ENCODE data around the gene MYOM1.

Gene MYOM1

DNA sequence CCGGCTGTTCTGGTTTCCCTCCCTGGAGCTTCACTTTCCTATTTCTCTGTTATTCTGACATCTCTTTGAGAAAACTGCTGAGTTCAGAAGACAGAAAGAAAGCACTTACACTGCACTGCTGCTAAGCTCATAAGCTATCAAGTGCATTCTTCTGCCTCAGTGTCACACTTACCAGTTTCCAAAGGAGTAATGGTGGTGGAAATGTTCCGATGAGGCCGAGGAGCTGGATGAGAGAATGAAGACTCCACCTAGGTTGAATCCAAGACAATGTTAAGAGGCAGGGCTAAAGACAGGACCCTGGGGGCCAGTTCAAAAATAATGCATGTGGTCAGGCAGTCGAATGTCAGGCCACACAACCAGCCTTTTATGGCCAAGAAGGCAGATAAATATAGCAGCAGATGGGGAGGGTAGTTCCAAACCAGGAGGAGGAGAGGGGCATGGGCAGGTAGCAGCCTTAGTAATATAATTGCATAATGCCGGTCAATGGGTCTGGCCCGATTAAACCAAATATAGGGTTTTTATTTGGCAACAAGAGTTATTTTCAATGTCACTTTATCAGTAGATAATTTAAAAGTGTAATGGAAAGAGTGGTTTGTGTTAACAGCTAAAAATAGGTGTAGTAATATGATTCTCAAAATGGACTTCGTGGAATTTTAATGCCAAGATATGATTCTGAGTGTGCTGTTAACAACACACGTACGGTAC, at the start of gene MYOM1:
MYOM1 (minus strand) TSS at position 338 of the 705 bp plus-strand sequence. CDS start 4,745 bp downstream, outside the sequence.
- DNase-seq: no peak

DNA sequence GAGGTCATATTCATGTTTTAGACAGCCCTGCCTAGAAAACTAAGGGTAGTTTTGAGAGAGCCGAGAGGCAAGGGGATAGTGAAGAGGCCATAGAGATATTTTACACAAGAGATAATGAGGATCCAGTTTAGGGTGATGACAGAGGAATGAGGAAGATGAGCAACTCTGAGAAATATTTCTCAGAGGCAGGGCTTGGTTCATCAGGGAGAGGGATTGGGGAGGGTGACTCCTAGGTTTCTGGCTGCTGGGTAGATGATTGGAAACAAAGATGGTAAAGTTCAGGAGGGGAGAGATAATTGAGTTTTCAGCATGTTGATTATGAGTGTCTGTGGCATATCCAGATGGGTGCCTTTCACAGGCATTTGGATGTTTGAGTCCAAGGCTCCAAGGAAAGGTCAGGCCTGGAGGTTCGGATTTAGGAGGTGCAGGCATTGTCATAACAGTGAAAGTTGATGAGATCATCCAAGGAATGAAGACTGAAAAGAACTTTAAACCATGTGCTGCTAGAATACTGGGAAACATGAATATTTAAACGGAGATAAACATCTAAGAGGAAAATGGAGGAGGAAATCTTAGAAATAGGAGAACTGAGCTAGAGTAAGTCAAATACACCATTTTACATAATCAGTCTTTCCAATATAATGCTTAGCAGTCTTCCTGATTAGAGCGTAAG, 49.6 kb upstream of the MYOM1 start:
- no peak for DNase-seq

DNA sequence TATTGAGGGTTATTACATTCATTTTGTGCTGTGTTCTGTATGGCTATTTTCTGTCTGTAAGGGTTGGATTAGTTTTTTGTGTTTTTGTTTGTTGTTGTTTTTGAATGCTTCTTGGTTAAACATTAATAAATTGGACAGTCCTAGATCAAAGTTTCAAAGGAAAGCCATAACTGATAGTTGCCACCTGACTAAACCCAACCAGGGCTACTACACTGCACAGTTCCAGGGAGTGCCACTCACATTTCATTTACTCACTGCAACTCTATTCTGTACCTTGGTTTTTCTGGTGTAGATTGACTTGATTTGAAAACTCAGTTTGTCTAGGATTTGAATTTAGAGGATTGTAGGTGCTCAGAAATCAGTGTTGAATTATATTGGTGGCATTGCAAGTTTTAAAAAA, 48.5 kb upstream of the MYOM1 start:
- DNase-seq: no peak

DNA sequence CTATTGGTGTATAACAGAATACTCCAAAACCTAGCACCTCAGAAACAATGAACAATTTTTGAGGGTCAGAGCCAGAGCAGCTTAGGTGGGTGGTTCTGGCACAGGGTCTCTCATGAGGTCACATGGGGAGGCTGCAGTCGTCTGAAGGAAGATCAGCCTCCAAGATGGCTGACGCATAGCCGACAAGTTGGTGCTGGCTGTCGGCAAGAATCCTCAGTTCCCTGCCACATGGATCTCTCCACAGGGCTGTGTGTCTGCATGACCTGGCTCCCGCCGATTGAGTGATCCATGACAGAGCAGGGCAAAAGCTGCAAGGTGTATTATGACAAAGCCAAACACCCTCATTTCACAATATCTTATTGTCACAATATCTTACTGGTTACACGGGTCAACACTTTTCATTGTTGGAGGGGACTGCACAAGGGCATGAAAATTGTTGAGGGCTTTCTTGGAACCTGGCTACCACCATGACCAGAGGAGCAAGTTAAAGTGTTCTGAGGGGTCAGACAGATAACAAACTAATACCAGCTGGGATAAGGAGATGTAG, 46.4 kb upstream of the MYOM1 start:
- DNase-seq: no peak

DNA sequence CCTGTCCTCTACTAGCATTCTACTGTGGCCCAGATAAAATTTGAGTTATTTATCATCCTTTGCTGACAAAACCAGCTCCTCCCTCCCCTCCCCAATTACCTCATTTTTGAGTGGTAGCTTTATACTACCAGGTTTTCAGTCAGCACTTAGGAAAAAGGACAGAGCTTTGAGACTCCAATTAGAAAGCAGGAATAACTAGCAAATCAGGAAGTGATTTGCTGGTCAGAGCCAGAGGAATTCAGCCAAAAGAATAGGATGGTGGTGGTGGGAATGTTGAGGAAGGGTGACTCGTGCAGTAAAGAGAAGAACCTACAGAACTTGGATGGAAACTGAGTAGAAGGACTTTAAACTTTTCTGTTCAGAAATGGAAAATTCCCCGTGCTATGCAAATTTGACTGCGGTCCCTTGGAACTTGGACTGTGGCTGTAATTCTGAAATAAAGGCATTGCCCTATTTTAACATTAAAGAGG, 45.8 kb upstream of the MYOM1 start:
- DNase-seq: no peak

DNA sequence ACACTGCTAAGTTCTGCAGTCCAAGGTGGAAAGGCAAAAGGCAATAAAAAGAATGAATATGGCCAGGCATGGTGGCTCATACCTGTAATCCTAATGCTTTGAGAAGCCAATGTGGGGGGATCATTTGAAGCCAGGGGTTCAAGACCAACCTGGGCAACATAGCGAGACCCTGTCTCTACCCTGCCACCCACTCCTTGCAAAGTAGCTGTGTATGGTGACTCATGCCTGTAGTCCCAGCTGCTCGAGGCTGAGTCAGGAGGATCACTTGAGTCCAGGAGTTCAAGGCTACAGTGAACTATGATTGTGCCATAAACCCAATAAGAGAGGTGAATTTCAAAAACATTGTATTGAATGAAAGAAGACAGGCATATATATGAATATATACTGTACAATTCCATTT, 44.6 kb upstream of the MYOM1 start:
- no peak for DNase-seq

DNA sequence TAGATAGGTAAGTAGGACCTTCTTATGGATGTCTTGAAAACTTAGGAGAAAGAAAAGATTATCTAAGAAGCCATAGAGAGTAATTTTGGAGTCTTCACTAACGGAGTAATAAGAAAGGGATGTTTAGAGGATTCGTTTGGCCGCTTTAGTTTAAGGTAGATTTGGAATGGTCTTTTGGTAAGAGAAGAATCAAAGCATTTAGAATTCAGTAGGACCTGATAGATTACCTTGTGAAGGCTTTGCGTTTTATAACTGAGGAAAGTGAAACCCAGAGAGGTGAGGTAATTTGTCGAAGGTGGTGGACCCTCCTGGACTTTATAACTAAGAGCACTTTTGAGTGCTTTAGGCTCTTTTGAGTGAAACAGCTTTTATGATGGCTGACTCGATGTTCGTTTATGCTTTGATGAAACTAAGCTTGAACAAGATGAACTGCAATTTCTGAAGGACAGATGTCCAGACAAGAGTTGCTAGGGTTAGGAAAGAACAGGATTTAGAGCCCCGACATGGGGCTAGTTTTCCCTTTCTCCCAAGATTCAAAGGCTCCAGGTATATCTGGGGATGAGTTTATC, 43.4 kb upstream of the MYOM1 start:
- no peak for DNase-seq

DNA sequence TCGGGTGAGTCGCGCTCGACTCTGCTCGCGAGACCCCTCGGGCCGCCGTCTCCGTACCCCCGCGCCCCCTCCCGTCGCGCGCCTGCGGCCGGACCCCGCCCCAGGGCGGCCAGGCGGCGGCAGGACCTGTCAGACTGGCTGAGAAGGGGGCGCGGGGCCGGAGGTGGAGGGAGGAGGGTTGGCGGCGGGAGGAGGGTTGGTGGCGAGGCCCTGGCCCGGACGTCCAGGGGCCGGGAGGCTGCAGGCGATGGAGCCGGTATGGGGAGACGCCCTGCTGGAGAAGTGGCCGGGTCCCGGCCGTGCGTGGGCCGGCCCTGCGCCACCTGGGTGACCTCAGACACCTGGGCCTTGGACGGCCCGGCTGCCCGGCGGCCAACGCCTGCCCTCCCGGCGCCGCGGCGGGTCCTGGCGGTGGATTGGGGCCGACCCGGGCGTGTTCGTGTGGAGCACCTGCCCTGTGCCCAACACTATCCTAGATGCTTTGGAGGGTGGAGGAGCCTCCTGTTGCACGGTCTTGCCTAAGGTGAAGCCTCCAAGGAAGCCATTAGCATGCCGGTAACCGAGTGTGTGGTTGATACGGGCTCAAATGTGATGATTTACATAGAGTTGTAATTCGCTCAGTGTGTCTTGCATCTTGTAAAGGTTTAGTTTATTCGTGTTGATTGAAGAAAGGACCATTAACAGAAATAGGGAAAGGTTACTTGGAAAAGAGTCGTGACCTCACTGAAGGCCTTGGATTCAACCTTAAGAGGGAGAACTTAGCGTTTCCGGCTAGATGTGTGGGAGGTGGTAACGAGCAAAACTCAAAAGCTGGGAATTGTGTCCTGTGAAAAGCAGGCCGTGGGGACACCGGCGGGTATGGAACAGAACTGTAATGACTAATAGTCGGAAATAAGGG, 42.7 kb upstream of the MYOM1 start:
- DNase-seq: peak; percentile 51

DNA sequence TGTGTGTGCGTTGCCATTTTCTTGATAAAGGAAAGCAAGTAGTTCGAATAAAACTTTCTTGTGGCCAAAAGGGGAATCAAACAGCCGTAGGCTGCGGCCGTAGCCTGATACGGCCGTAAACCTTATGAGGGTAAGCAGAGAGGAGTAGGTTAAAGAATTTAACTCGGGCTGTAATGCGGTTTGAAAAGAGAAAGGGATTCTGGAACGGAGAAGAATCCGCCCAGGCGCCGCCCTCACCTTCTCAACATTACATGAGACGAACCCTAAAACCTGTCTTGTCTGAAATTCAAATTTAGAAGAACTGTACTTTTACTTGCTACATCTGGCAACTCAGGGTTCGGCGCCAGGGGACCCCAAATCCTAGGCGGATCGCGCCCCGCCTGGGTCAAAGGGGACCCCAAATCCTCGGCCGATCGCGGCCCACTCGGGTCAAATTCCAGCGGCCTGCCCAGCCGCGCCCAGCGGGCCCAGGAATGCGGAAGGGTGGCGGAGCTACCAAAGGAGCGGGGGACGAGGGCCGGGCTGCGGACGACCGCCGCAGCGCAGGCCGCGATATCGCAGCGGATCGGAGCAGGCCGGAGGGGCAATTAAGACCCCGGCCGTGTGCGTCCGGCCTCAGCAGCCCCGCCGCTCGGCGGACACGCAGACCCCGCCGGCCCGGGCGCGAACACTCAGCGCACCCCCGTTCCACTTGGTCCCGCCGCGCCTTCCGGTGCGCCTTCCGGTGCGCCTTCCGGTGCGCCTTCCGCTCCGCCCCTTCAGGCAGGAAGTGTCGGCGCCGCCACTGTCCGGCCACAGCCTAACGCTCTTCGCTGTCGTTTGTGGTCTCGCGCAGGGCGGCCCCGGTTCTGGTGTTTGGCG, 41.8 kb upstream of the MYOM1 start, which contains the start of gene MYL12B:
MYL12B (plus strand) TSS at position 761 of the 861 bp plus-strand sequence. CDS start 10,766 bp downstream, outside the sequence.
- peak; percentile 89 for DNase-seq

DNA sequence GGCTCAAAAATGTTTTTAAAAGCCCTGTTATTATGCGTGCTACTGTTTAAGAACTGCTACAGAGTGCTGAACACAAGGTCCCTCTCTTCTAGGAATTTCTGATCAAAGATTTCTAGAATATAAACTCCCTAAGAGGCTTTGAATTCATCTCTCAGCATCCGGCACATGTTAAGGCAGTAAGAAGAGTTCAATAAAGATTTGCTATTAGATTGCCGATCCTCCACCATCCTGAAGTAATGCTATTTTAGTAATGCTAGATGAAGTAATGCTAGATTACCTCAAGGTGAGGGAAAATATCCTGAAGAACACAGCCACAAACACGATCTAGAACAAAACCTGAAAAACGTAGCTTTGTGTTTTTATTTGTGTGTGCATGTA, 41.2 kb upstream of the MYOM1 start:
- DNase-seq: no peak

DNA sequence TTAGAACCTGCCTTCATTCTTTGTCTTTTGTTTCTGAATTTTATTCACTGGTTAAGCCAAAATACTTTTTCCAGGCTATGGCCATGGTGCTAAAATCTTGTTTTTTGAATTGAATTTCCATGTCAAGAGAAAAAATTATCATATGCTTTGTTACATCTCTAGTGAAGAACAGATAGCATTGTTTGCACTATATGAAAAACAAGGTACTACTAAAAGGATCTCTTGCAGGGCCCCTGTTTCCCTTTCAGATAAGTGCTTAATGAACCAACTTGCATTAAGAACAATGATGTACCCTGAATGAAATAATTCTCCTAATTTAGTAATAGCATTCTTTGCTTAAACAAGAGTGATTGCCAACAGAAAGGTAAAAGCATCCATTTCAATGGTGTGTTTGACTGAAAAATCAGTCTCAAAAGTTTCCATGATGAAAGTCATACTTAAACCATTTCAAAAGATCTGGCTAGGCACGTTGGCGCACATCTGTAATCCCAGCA, 37.9 kb upstream of the MYOM1 start:
- DNase-seq: no peak

DNA sequence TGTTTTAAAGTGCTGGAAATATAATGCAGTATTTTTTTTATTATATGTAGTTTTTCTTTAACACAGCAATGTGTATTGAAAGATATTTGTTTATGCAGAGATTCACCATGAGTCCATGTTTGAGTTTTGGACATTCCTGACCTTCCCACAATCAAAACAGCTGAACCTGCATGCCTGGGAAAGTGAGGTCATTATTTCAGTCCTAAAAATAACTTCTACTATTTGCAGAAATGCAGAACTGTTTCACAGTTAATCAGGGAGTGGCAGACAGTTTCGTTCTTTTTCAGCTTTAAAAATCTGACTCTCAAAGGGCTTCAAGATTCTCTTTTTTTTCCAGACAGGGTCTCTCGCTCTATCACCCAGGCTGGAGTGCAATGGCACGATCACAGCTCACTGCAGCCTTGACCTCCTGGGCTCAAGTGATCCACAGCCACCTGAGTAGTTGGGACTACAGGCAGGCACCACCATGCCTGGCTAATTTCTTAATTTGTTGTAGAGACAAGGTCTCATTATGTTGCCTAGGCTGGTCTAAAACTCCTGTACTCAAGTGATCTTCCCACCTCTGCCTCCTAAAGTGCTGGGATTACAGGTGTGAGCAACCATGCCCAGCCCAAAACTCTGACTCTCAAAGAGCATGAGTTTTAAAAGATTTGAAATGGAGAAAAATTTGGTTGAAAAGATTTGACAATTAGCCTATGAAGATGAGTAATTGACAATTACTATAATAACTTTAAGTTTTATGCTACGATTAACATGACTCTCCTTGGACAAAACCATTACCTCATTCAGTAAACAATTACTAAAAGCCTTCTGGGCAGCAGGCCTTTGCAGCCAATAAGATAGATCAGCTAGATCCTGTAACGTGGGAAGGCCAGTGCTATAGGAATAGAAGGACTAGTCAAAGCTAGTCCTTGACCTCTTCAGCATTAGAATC, 37.2 kb upstream of the MYOM1 start:
- DNase-seq: no peak

DNA sequence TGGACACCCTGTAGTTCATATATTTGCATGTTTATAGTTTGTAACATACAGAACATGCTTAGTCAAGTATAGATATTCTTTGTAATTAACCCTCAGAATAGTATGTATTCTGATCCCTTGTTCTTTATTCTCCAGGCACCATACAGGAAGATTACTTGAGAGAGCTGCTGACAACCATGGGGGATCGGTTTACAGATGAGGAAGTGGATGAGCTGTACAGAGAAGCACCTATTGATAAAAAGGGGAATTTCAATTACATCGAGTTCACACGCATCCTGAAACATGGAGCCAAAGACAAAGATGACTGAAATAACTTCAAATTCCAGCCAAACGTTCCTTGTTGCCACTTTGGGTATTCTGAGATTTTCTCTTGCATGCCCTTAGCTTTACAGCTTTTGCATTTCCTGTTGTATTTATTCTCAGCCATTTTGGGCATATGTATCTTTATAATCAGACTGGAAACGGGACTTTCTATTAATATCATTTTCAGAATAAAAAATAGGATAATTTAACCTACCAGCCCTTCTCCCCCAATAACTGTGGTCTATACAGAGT, 35.9 kb upstream of the MYOM1 start:
- DNase-seq: no peak

DNA sequence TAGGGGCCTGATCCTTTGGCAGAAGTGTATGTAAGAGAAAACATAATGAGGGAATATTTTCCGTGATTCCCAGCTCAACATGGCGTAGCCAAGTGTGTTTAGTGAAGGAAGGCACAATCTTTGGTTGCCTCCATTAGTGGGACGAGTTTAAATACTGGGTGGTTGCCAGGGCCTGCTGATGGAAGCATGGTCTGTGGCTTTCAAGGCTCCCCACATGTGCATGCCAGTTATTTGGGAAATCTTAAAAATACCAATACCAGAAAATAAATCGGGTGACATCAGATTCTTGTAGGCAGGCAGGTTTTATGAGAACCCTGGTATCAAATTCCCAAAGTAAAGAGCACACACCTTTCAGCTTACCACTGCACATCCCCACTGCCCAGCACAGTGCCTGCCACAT, 35.0 kb upstream of the MYOM1 start:
- no peak for DNase-seq

DNA sequence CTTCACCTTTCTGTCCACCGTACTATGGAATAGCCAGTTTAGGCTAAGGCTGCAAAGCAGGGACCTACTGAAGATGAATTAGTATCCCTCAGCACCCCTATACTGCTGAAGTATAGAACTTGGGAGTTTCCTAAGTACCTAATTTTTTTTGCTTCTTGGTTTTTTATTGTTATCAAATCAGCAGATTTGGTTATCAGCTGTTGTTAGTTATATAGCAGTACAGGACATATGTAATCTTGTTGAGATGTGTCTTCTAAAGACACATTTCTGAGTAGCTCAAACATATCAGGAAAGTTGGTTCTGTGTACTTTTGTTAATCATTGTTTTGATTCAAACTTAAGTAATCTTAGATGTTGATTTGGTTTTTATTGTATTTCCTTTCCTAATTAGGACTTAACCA, 33.1 kb upstream of the MYOM1 start:
- no peak for DNase-seq

DNA sequence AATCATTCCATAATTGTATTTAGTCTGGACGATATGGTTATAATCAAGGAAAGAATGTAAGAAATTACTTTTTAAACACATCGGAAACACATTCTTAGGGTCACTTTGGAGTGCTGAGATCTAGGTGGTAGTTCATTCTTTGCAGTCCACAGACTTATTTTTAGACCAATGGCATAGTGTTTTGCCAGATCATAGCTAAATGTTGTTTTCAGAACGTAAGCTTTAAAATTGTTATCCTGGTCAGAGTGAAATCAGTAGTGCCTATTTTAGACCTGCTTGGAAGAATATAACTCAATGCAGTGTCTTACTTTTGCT, 32.2 kb upstream of the MYOM1 start:
- DNase-seq: no peak

DNA sequence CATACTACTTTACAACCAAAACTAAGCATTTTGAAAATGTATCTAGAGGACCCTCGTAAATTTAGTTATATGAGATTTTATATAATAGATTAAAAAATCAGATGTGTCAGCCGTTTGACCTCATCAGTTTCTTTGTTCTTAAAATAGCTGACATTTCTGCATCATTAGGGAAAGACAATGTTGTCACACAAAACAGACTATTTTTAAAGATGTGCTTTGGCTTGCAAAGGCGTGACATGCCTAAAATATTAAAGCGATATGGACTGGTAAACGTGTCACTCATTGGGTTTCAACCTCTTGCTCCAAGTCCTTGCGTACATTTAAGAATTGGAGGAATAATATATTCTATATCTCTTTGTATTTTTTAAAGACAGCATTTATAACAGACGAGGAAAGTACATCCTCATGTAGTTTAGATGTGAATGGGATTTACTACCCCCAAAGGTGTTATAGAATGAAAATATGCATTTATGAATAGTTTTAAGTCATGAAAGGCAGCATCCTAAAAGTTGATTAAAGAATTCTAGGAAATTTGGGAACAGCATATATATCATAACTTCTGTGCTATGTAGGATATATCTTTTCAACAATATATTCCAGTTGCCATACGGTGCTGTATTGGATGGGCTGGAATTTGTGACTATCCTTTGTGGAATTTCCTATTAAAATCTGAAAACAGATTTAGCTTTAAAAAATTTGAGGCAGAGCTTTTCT, 31.6 kb upstream of the MYOM1 start:
- DNase-seq: no peak

DNA sequence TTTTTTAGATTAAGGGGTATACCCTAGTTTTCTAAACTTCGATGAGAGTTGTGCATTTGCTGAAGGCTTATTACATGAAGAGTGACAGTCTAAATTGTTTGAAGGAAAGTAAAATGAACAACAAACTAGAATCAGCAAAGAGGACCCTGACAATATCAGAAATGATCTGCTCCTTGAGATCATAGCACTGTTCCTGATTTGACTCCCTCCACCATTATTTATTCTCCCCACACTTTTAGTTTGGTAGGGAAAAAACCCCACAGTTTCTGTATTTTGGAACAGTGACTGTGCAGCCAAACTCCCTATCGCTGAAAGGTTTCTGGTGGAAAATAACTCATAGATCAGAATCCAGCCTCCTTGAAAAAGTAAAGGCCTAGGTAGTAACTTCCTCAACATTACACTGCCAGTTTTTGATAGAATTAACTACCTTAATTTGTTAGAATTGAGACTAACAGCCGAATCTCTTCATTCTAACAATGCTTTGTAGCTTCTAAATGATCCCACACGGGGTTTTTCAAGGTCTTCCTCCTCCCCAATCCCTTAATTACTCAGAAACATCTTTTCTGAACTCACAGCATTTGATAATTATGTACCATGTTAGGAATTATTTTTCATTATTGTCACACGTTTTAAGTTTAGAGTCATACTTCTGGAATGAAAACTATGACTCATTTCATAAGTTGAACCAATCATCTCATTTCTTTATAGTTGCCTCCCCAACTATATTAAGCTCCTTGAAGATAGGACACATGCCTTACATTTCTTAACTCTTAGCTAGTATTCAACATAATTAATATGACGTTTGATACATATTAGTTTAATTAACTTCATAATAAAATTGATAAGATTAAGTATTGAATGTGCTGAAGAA, 30.7 kb upstream of the MYOM1 start:
- DNase-seq: peak; percentile 38

Data from CD4-positive, alpha-beta T cell treated with Interleukin-17A for 1 hour (primary cell).